ENCODE measurements around the gene CREB5. TPM values are rescaled to one million over a fixed set of nuclear protein-coding genes. Genes with fewer than 3 reads are reported as not detected.

Gene CREB5
- total RNA-seq, 1 donor from 2014 or later = 4.6 TPM

DNA sequence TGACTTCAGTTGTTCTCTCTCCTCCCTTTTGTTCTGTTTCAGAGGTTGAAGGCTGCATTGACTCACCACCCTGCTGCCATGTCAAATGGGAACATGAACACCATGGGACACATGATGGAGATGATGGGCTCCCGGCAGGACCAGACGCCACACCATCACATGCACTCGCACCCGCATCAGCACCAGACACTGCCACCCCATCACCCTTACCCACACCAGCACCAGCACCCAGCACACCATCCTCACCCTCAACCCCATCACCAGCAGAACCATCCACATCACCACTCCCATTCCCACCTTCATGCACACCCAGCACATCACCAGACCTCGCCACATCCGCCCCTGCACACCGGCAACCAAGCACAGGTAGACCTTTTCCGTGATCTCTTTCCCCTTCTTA lies 391.8 kb downstream of the CREB5 start:
- no peak for DNase-seq (ENCODE audit: low spot score, unreplicated experiment)
- TF ChIP-seq, protein P1, sequence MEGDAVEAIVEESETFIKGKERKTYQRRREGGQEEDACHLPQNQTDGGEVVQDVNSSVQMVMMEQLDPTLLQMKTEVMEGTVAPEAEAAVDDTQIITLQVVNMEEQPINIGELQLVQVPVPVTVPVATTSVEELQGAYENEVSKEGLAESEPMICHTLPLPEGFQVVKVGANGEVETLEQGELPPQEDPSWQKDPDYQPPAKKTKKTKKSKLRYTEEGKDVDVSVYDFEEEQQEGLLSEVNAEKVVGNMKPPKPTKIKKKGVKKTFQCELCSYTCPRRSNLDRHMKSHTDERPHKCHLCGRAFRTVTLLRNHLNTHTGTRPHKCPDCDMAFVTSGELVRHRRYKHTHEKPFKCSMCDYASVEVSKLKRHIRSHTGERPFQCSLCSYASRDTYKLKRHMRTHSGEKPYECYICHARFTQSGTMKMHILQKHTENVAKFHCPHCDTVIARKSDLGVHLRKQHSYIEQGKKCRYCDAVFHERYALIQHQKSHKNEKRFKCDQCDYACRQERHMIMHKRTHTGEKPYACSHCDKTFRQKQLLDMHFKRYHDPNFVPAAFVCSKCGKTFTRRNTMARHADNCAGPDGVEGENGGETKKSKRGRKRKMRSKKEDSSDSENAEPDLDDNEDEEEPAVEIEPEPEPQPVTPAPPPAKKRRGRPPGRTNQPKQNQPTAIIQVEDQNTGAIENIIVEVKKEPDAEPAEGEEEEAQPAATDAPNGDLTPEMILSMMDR (IDR thresholded peaks at IDR 0.05; ENCODE audit: unreplicated experiment) = no peak
- Mint-ChIP-seq H3K27me3 (peaks cover 7% of the 10 kb centered on the region), H3K4me1 (ENCODE audit: low read depth) (no peaks in the 10 kb centered on the region), H3K9me3 (ENCODE audit: low read depth) (no peaks in the 10 kb centered on the region), H3K36me3 (ENCODE audit: insufficient read depth) (no peaks in the 10 kb centered on the region), H3K27ac (no peak overlapping the region), H3K4me3 (ENCODE audit: low read depth) (no peak overlapping the region)

DNA sequence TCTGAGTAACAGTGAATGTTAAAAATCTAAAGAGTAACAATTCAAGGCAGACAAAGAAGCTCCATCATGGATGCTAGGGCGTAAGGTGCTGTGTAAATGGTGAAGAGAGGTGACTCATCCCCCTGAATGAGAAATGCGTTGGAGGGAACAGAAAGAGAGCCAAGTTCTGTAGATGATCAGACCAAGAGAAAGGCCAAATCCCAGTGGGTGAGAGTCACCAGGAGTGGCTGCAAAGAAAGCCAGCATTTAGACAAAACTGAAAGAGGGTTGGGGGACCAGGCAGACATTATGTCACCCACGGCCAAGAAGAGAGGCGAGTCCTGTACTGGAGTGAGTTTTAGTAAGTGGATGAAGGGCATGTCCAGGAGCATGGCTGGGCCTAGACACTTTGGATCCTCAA lies 392.7 kb downstream of the CREB5 start:
- Mint-ChIP-seq H3K36me3 (ENCODE audit: insufficient read depth) (no peaks in the 10 kb centered on the region), H3K27ac (no peak overlapping the region), H3K4me1 (ENCODE audit: low read depth) (no peaks in the 10 kb centered on the region), H3K4me3 (ENCODE audit: low read depth) (no peak overlapping the region), H3K9me3 (ENCODE audit: low read depth) (no peaks in the 10 kb centered on the region), H3K27me3 (peaks cover 7% of the 10 kb centered on the region)
- TF ChIP-seq, protein P1 (IDR thresholded peaks at IDR 0.05; ENCODE audit: unreplicated experiment) = no peak
- DNase-seq (ENCODE audit: low spot score, unreplicated experiment) = no peak

DNA sequence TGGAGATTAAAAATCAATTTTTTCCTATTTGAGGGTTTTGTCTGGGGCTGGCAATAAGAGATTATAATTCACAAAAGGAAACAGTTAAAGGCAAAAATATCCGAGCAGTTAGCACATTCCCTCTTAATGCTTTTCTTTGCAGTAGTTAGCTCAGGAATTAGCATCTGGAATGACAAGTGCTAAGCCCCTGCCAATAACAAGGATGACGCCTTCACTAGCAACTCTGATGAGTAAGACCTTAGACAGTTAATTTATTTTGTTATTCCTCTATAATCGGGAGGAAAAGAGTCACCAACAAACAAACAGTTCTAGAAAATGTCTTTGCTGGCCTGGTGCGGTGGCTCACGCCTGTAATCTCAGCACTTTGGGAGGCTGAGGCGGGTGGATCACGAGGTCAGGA lies 394.5 kb downstream of the CREB5 start:
- H3K36me3 Mint-ChIP-seq (ENCODE audit: insufficient read depth) = no peaks in the 10 kb centered on the region
- TF ChIP-seq, protein P1 (IDR thresholded peaks at IDR 0.05; ENCODE audit: unreplicated experiment) = no peak
- H3K4me3 Mint-ChIP-seq (ENCODE audit: low read depth) = no peak overlapping the region
- no peaks in the 10 kb centered on the region for H3K9me3 Mint-ChIP-seq (ENCODE audit: low read depth)
- no peak overlapping the region for H3K27ac Mint-ChIP-seq
- H3K27me3 Mint-ChIP-seq = peaks cover 3% of the 10 kb centered on the region
- DNase-seq (ENCODE audit: low spot score, unreplicated experiment) = no peak
- no peaks in the 10 kb centered on the region for H3K4me1 Mint-ChIP-seq (ENCODE audit: low read depth)

DNA sequence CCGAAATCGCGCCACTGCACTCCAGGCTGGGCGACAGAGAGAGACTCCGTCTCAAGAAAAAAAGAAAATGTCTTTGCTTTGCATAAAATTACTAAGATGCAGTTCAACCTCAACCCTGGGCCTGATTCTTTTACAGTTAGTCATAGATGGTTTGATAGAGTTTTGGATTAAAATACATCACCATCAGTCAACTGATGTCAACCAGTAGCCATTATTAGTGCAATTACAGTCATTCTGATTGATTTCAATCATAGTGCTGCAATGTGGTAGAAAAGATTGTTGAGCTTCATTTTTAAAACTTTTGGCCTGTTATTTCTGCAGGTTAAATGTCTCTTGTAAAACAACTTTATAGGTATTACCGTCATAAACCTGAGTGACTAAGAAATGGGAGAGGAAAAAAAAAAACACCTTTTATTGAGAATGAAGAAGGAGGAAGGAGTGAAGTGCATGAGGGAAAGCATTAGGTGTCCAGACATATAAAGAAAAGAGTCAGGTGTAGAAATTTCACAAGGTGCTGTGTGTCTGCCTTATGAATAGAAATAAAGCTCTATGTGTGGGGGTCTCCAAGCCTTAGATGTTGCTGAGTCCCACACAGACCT lies 395.2 kb downstream of the CREB5 start:
- no peak for DNase-seq (ENCODE audit: low spot score, unreplicated experiment)
- H3K36me3 Mint-ChIP-seq (ENCODE audit: insufficient read depth) = no peaks in the 10 kb centered on the region
- no peak overlapping the region for H3K4me3 Mint-ChIP-seq (ENCODE audit: low read depth)
- H3K27ac Mint-ChIP-seq = no peak overlapping the region
- H3K9me3 Mint-ChIP-seq (ENCODE audit: low read depth) = no peaks in the 10 kb centered on the region
- H3K4me1 Mint-ChIP-seq (ENCODE audit: low read depth) = no peaks in the 10 kb centered on the region
- H3K27me3 Mint-ChIP-seq = peaks cover 3% of the 10 kb centered on the region
- TF ChIP-seq, protein P1 (IDR thresholded peaks at IDR 0.05; ENCODE audit: unreplicated experiment) = no peak

DNA sequence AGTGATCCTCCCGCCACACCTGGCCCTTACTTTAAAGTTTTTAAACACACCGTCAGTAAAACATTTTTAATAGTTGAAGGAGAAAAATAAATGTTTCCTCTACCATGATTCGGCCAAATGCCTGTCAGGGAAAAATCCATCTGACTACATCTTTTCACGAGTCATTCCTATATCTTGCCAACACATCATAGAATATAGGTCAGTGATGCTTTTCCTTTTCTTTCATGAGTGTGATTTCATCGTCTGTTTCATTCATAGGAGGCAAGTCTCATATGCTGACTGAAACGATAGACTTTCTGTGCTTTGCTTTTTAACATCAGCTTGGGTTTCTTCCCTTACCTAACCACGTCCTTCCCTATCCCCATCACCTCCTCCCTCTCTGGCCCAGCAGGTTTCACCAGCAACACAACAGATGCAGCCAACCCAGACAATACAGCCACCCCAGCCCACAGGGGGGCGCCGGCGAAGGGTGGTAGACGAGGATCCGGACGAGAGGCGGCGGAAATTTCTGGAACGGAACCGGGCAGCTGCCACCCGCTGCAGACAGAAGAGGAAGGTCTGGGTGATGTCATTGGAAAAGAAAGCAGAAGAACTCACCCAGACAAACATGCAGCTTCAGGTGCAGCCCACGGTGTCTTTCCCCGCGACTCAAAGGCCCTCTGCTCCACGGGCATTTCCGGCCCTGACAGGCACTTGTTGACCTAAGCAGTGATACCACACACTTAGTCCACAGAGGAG lies 396.6 kb downstream of the CREB5 start:
- Mint-ChIP-seq H3K4me1 (ENCODE audit: low read depth) (no peaks in the 10 kb centered on the region), H3K36me3 (ENCODE audit: insufficient read depth) (no peaks in the 10 kb centered on the region), H3K27me3 (peaks cover 3% of the 10 kb centered on the region), H3K4me3 (ENCODE audit: low read depth) (no peak overlapping the region), H3K27ac (no peak overlapping the region), H3K9me3 (ENCODE audit: low read depth) (no peaks in the 10 kb centered on the region)
- DNase-seq (ENCODE audit: low spot score, unreplicated experiment) = no peak
- TF ChIP-seq, protein P1 (IDR thresholded peaks at IDR 0.05; ENCODE audit: unreplicated experiment) = no peak

All from progenitor cell of endocrine pancreas (in vitro differentiated cells).